DND-41 (cell line): ENCODE measurements around the gene PCLO.

Experiments used
- EZH2 ChIP-seq: IDR thresholded peaks from 3 replicates; pipeline ENCODE4 v1.6.1; 2012; ENCODE audit warnings: borderline replicate concordance, low read depth, mild to moderate bottlenecking, moderate library complexity, low read length, inconsistent platforms; ENCODE audit not compliant: severe bottlenecking
- TF ChIP-seq, protein P1 (sequence below): IDR thresholded peaks from 2 replicates; pipeline ENCODE4 v1.5.1; 2012; ENCODE audit warnings: borderline replicate concordance, low read length, moderate library complexity, mild to moderate bottlenecking; ENCODE audit not compliant: poor library complexity, severe bottlenecking; ENCODE audit errors: extremely low read depth

DNA sequence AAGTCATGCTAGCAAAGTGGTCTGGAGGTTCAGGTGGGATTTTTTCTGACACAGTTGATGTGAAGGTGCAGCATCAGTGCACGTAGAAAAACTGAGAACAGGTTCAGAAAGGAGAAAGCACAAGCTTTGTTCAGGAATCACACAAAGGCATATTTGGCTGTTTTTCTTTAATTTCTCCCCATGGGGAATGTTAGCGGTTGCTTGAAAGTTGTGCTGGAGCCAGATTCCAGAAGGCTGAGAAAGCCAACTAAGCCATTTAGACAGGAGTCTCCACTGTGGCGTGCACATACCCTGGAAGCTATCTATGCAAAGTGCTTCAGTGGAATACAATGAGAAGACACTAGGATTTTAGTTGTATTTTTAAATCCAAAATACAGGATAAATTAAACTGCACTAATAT lies 201.4 kb downstream of the PCLO start:
- TF ChIP-seq EZH2: no peak
- TF ChIP-seq, protein P1, sequence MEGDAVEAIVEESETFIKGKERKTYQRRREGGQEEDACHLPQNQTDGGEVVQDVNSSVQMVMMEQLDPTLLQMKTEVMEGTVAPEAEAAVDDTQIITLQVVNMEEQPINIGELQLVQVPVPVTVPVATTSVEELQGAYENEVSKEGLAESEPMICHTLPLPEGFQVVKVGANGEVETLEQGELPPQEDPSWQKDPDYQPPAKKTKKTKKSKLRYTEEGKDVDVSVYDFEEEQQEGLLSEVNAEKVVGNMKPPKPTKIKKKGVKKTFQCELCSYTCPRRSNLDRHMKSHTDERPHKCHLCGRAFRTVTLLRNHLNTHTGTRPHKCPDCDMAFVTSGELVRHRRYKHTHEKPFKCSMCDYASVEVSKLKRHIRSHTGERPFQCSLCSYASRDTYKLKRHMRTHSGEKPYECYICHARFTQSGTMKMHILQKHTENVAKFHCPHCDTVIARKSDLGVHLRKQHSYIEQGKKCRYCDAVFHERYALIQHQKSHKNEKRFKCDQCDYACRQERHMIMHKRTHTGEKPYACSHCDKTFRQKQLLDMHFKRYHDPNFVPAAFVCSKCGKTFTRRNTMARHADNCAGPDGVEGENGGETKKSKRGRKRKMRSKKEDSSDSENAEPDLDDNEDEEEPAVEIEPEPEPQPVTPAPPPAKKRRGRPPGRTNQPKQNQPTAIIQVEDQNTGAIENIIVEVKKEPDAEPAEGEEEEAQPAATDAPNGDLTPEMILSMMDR: no peak
